GM19467 (cell line): ENCODE data around the gene SCAPER.

ENCODE experiments used
- ATAC-seq: cut with Tn5 transposase; IDR thresholded peaks from one replicate; pipeline ENCODE4 v1.9.1; 2021; ENCODE audit warnings: mild to moderate bottlenecking, moderate library complexity; ENCODE audit not compliant: unreplicated experiment

Gene SCAPER, protein sequence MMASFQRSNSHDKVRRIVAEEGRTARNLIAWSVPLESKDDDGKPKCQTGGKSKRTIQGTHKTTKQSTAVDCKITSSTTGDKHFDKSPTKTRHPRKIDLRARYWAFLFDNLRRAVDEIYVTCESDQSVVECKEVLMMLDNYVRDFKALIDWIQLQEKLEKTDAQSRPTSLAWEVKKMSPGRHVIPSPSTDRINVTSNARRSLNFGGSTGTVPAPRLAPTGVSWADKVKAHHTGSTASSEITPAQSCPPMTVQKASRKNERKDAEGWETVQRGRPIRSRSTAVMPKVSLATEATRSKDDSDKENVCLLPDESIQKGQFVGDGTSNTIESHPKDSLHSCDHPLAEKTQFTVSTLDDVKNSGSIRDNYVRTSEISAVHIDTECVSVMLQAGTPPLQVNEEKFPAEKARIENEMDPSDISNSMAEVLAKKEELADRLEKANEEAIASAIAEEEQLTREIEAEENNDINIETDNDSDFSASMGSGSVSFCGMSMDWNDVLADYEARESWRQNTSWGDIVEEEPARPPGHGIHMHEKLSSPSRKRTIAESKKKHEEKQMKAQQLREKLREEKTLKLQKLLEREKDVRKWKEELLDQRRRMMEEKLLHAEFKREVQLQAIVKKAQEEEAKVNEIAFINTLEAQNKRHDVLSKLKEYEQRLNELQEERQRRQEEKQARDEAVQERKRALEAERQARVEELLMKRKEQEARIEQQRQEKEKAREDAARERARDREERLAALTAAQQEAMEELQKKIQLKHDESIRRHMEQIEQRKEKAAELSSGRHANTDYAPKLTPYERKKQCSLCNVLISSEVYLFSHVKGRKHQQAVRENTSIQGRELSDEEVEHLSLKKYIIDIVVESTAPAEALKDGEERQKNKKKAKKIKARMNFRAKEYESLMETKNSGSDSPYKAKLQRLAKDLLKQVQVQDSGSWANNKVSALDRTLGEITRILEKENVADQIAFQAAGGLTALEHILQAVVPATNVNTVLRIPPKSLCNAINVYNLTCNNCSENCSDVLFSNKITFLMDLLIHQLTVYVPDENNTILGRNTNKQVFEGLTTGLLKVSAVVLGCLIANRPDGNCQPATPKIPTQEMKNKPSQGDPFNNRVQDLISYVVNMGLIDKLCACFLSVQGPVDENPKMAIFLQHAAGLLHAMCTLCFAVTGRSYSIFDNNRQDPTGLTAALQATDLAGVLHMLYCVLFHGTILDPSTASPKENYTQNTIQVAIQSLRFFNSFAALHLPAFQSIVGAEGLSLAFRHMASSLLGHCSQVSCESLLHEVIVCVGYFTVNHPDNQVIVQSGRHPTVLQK (N-terminal part only)

DNA sequence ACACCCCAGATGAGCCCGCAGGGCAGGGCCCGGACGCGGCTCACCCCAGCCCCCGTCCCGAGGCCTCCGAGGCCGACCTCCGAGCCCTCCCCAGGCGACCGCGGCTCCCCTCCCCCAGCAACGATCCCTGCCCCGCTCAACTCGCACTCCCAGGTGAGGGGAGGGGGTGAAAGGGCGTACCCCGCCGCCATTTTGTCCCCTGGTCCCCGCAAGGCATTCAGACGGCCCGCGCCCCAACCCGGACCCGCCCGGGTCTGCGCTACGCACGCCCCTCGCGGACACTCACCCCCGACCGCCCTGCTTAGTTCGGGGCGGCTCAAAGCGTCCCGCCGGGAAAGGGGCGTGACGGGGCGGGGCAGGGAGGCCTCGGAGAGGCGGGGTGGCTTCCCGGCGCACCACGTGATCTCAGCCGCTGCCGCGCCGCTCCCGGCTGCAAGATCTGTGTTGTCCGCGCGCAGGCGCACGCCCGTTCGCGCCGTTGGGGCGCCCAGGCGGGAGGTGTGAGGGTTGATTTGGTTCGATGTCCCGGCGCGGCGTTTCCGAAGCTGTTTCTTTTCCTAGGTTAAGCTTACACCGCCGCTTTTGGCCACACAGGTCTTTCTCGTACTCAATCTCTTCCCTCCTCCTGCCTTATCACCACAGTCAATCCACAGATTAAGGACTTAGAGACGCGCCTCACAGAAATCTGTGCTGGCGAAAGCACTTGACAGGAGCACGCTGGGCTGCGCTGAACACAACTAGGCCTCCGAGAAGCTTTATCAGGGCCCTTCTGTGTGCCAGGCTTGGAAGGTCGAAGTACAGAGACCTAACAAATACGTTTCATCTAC lies at the start of gene SCAPER:
Gene SCAPER, minus strand, starts transcription at position 328 of the 827 bp plus-strand sequence. CDS start 21,523 bp downstream, outside the sequence.
- peak; percentile 72 for ATAC-seq

DNA sequence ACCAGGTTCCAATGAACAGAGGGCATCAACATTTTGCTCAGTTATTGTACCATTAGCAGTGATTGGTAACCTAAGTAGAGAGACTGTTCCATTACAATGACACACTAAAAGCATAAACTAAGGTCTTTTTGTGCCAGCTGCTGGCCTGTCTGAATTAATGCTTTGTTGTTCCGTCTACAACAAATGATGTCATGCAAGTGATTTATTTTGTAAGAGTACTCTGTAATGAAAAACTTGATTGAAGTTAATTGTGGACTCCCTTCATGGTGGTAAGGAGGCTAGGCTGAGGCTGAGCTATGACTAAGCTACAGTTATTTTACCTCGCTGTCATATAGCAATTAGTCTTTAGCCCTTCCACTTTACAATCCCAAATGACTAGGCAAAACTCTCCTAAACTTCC lies 49.6 kb upstream of the SCAPER start:
- ATAC-seq = no peak

DNA sequence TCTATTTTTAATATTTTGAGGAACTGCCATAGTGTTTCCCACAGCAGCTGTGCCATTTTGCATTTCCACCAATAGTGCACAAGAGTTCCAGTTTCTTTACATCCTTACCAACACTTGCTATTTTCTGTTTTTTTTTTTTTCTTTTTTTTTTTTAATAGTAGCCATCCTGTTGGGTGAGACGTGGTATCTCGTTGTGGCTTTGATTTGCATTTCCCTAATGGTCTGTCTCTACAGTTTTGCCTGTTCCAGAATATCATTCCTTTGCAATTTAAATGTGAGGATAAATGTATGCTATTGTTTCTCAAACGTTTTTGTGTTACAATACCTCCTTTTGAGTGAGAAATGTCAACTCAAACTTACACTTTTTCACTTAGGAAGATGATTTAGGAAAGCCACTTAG lies 48.8 kb upstream of the SCAPER start:
- no peak for ATAC-seq

DNA sequence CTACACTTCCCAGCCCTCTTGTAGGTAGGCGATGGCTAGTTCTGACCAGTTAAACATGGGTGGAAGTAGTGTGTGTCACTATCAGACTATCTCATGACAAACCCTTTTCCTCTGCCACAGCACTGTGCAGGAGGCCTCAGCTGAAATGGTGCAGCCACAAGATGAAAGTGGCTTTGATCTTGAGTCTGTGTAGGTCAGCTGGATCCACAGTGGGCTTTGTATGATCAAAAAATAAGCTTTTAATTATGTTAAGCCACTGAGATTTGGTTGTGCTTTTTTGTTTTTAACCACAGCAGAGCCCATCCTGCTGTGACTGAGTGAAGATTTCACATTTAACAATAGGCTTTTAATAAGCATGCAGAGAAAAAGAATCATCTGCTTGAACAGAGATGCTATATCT lies 46.1 kb upstream of the SCAPER start:
- ATAC-seq = no peak

DNA sequence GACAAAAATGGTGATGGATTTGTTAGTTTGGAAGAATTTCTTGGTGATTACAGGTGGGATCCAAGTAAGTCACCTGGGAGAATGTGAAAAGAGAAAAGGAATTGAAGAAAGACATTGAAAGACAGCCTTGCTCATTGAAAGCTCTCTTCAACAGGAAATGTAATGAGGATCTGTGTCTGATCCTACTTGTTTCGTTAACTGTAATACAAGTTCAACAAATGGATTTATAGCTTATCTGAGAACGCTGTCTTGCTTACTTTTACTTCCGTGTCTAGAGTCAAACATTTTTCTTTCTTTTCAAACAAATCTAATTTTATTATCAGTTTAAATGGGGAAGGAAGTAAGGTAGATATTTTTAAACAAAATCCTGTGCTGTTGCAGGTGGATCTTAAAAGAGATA lies 42.3 kb upstream of the SCAPER start:
- no peak for ATAC-seq

DNA sequence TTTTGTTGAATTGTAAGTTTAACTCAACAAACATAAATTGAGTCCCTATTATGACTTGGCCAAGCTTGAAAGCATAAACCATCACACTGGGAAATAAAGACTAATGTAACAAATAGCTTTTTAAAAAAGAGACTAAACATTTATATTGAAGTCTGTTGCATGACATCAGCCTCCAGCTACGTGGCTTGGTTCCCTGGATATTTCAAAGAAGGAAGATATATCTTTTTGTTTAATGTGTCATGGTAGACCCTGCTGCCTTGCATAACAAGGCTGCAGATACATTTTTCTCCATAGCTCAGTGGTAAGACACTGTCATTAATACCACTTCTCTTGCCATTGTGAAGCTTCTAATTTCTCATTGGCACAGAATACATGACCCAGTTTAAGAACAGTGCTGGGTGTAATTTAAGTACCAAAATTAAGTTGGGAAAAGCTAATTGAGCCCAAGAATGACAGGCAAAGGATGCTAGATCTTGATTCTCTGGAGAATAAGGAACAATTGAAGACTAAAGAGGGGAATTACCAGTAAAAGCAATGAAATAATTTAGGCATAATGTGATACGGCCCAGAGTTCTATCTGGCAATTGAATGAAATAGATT lies 40.5 kb upstream of the SCAPER start:
- no peak for ATAC-seq

DNA sequence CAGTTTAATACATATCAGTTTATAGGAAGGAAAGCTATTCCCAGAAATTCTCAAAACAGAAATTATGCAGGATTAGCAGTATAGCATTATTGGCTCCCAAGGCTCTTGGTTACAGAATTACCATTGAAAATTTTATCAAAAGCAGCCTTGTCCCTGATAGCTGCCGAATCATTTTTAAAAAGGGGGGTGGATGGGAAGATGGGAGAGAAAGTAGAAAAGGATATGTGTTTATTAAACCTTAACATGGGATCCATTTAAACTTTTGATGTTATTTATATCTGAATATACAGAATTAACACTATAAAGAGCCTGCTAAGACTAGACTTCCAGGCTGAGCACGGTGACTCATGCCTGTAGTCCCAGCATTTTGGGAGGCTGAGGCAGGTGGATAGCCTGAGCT lies 37.2 kb upstream of the SCAPER start:
- no peak for ATAC-seq

DNA sequence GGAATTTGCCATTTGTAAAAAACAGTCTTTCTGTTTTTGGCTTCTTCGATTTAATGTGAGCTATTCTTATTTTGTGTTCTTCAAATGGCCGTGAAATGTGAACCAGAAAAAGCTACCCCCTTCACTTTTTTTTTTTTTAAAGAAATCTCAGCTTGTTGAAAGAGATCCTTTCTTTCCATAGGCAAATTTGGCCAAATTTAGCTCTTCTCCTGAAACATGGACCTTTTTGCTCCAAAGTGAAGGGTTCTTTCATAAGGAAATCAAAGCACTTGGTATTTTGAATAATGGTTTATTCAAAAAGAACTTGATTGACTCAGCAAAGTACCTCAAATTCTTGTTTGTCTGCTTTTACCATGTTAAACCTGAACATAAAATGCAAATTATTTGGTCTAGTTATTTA lies 36.5 kb upstream of the SCAPER start:
- ATAC-seq = no peak

DNA sequence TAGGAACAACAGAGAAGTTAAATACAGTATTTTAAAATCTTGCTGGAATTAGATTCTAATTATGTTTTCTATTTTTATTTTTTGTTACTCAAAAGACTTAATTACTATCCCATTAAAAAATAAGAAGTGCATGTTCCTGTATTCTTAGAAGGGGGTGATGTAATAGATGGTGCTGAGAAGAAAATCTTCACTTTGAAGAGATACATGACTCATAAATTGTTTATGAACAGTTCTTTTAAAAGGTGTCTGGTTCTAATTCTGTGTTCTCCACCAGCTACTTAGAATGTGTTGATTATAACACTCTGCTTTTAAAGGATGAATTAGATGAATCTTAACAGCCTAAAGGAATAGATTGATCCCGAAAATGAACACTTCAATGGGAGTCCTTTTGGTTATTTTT lies 34.6 kb upstream of the SCAPER start:
- no peak for ATAC-seq

DNA sequence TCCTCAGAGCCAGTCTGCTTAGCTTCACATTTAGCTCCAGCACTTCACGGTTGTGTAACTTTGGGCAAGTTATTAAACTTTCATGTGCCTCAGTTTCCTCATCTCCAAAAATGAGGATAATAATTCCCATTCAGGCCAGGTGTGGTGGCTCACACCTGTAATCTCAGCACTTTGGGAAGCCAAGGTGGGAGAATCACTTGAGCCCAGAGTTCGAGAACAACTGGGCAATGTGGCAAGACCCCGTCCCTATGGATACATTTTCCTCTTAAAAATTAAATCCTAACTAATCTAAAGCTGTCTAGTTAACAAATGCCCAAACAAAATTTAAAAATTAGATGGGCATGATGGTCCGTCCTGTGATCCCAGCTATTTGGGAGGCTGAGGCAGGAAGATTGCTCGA lies 33.6 kb upstream of the SCAPER start:
- no peak for ATAC-seq

DNA sequence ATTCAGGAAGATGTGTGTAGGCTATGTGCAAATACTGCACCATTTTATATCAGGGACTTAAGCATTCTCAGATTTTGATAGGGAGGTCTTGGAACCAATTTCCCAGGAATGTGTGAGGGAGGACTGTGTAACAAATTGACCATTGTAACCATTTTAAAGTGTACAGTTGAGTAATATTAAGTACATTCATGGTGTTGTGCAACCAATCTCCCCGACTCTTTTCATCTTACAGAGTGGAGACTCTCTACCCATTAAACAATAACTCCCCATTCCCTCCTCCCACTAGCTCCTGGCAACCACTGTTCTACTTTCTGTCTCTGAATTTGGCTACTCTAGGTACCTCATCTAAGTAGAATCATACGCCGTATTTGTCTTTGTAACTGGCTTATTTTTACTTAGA lies 31.5 kb upstream of the SCAPER start:
- ATAC-seq = no peak

DNA sequence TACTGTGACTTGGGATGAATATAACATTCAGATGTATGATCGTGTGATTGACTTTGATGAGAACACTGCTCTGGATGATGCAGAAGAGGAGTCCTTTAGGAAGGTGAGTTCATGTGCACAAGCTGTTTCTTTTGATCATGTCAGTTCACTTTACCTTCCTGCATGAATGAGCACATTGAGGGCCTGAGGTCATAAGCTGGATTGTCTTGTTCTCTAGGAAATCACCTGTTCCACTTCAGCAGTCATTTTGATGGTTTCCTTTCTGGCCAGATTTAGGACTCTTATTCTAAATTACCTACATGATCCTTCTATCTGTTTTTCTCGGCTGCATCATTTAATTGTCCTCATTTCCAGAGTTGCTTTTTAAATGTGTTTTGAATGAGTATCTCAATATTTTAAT lies 30.5 kb upstream of the SCAPER start:
- no peak for ATAC-seq

DNA sequence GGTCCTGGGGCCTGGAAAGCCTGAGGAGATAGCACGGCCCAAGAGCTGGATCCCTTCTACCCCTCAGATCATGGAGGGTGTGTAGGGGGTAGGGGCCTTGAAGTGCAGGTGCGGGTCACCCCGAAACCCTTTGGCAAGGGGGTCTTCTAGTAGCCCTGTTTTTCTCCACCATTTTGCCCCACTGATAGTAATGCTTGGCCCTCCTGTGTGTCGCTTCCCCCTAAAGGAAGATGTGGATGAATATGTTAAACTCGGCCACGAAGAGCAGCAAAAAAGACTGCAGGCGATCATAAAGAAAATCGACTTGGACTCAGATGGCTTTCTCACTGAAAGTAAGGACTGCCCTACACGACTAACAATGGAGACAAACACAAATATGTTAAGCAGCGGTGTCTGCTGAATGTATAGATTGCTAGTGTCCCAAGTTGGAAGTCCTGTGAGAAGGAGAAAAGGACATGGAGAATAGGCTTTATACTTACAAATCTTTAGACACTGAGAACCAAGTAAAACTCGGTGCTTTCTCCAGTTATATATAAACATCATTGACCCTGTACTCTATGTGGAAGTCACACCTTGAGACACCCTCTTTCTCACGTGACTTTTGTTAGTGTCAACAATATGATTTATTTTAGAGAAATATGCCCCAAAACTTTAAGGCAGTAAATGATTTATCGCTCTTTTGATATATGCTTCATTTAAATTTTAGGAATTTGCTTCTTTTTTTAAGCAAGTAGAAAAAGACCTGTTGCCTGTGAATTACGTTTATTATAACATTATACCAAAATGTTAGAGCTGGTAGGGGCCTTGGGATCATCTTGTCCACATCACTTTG lies 27.2 kb upstream of the SCAPER start:
- ATAC-seq = no peak

DNA sequence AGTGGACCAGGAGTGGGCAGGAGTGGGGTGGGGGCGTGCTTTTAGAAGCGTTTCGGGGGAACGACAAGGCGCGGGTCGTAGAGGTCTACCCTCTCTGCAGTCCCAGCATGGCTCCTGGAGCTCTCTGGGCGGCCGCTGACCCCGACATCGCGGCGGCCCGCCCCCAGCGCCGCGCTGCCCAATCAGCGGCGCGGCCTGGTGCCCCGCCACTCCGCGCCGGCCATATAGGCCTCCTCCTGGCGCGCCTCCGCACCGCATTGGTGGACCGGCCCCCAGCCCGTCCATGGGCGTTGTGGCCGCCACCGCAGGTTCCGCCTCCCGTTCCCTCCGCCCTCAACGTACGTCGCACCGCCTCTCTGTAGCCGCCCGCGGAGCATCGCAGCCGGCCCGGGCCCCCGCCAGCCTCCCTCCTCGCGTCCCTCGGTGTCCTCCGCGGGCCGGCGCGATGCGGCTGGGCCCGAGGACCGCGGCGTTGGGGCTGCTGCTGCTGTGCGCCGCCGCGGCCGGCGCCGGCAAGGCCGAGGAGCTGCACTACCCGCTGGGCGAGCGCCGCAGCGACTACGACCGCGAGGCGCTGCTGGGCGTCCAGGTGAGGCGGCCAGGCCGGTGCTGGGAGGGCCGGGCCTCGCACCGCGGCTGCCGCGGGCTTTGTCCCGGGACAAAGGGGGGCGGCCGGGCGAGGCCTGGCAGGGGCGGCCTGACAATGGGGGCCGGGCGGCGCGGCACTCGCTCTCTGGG lies 26.4 kb upstream of the SCAPER start, which contains the start of gene RCN2:
Gene RCN2, plus strand, starts transcription at position 353 of the 738 bp plus-strand sequence. Its CDS starts 93 bp downstream, at position 446.
- peak; percentile 99 for ATAC-seq

DNA sequence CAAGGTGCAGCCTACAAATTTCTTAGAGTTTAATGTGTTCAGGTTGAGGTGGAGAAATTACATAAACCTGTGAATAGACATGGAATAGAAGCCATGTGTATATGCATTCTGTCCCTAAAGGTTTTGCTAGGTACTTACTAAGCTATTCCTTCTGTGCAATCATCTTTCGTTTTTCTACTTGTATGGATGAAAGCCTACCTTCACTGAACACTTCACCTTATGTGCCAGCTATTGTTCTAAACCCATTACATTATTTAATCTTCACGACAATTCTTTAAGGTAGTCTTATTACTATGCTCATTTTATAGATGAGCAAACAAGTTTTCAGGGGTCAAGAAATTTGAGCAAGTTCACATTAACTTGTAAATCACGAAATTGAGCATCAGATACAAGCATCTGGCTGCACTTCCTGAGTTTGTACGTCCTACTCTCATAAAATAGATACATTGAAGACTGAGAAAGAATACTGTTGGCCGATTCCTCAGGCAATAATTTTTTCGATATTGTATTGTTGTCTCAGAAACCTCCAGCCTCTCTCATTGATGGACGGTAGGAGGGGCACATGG lies 25.8 kb upstream of the SCAPER start:
- ATAC-seq = no peak

DNA sequence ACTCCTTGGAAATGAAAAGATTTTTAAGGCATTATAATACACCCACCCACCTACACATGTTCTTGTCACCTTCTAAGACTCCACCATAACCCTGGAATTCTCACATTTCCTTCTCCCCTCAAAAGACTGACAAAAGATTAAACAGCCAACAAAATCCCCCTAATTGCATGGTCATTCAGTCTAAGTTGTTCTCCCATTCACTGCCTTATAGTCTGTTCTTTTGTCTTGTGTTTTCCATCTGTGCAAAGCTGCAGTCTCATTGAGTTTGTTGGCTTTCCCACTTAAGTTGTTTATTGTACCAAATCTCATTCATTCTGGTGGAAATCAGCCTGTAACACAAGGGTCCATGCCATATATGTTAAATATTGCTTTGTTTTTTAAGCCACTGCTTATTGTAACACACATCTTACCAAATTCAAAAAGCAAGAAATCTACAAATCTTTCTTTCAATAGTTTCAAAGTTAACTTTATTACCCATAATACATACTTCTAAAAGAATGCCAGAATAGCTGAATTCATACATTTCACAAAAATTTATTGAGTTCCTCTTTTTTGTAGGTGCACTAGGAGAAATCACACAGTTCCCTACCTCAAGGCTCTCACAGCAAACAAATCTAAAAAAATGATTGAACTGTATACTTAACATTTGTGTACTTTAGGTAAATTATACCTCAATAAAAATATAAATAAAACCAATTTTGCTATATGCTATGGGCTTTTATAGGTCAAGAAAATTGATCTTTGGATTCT lies 24.0 kb upstream of the SCAPER start:
- ATAC-seq = no peak

DNA sequence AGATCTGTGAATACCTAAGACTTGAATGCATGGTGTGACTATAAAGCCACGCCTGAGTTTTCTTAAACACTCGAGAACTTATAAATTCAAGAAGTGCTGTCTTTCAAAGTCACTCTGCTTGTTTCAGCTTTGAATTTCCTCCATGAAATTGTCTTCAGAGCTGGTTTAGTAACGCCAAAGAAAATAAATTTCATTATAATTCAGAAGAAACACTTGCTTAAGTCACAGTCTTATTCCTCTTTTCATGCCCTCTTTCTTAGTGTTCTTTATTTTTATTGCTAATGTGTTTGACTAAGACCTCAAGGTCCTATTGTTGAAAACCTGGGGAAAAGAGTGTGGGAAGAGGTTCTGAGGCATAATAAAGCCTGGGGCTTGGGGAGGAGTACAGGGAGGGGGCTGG lies 23.1 kb upstream of the SCAPER start:
- no peak for ATAC-seq
